ENCODE results near the gene PPP1R12C. TPM values are rescaled to one million over a fixed set of nuclear protein-coding genes. Genes with fewer than 3 reads are reported as not detected.
A peak's percentile ranks its signal among the peaks of the same experiment; 100 is the strongest.

Gene PPP1R12C
- 86.4 TPM for polyA plus RNA-seq (2013, experiment 1 of 4)
- polyA plus RNA-seq (2013, experiment 2 of 4) = 76.8 TPM
- polyA plus RNA-seq (2013, experiment 3 of 4) = 59.7 TPM
- 61.4 TPM for polyA plus RNA-seq (2013, experiment 4 of 4)

DNA sequence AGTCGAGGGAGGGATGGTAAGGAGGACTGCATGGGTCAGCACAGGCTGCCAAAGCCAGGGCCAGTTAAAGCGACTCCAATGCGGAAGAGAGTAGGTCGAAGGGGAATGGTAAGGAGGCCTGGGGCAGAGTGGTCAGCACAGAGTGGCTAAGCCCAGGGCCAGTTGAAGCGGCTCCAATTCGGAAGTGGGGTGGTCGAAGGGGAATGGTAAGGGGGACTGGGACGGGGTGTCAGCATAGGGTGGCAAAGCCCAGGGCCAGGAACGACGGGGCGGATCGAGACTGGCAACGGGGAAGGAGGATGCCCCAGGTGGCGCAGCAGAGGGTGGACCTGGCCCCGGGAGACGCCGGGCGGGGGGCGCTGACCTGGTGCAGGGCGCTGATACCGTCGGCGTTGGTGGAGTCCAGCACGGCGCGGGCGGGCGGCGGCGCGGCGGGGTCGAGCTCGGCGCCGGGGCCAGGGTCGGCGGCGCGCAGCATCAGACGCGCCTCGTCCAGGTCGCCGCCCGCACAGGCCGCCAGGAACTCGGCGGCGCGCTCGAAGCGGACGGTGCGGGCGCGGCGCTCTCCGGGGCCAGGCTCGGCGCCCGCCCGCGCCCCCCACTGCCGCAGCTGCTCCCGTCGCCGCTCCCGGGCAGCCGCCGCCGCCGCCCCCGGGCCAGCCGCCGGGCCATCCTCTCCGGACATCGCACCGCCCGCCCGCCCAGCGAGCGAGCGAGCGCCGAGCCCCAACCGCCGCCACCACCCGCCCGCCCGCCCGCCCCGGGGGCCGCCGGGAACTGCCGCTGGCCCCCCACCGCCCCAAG is at the start of gene PPP1R12C:
PPP1R12C (minus strand) TSS at position 779 of the 804 bp plus-strand sequence; CDS start at position 685, 94 bp downstream.
- Histone ChIP-seq H3K27me3 (ENCODE audit: control insufficient read depth, insufficient read depth, low read length, poor library complexity, severe bottlenecking) (no peaks in the 10 kb centered on the region), H3K4me1 (ENCODE audit: control insufficient read depth, insufficient read depth, low read length) (peaks cover 29% of the 10 kb centered on the region), H3K27ac (ENCODE audit: insufficient read depth, low read depth, low read length, poor library complexity, severe bottlenecking) (peak within 1 kb of the TSS; percentile 85), H3K4me3 (ENCODE audit: insufficient read depth, low read depth, low read length) (peak within 1 kb of the TSS; percentile 51), H3K9me3 (ENCODE audit: control insufficient read depth, low read length) (no peaks in the 10 kb centered on the region), H3K36me3 (ENCODE audit: control insufficient read depth, insufficient read depth, low read length) (no peaks in the 10 kb centered on the region)
- 0 to 1% methylated on average over 97 of the region's 97 CpGs for WGBS, 2 experiments

DNA sequence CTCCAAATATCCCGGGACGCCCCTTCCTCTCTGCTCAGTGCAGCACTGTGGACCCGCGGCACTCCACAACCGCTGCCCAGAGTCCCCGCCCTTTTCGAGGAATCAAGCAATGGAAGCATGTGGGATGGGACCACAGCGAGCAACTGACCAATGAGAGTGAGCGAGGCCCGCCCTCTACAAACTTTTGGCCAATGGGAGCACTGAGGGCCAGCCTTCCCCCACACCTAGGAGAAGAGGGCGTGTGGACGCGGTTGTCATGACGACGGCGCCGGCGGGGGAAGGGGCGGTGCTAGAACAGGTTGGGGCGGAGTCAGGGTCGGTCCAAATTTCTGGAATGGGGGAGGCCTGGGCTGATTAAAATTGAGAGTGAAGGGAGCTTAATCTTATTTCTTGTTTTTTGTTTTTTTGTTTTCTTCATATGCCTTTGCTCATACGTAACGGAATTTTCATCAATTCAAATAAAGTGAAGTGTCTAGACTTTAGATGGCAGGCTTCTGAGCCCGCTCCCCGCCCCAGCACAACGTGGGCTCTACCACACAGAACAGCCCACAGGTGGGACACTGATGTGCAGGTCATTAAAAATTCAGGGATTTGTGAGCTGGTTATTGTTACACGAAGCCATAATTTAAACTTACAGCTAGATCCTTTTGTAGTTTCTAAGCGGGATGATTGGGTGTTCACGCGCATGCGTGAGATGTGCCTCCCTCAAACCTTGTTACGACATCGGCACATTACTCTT is 49.3 kb upstream of the PPP1R12C start, which contains the start of gene DNAAF3:
DNAAF3 (minus strand) TSS at position 84 of the 739 bp plus-strand sequence. CDS start 200 bp downstream, outside the sequence.
- Histone ChIP-seq H3K4me1 (ENCODE audit: control insufficient read depth, insufficient read depth, low read length) (no peaks in the 10 kb centered on the region), H3K27ac (ENCODE audit: insufficient read depth, low read depth, low read length, poor library complexity, severe bottlenecking) (peak within 1 kb of the TSS; percentile 73), H3K36me3 (ENCODE audit: control insufficient read depth, insufficient read depth, low read length) (no peaks in the 10 kb centered on the region), H3K4me3 (ENCODE audit: insufficient read depth, low read depth, low read length) (peak within 1 kb of the TSS; percentile 70), H3K9me3 (ENCODE audit: control insufficient read depth, low read length) (no peaks in the 10 kb centered on the region), H3K27me3 (ENCODE audit: control insufficient read depth, insufficient read depth, low read length, poor library complexity, severe bottlenecking) (peaks cover 41% of the 10 kb centered on the region)
- WGBS, 2 experiments = 5 to 6% methylated on average over 33 of the region's 33 CpGs

DNA sequence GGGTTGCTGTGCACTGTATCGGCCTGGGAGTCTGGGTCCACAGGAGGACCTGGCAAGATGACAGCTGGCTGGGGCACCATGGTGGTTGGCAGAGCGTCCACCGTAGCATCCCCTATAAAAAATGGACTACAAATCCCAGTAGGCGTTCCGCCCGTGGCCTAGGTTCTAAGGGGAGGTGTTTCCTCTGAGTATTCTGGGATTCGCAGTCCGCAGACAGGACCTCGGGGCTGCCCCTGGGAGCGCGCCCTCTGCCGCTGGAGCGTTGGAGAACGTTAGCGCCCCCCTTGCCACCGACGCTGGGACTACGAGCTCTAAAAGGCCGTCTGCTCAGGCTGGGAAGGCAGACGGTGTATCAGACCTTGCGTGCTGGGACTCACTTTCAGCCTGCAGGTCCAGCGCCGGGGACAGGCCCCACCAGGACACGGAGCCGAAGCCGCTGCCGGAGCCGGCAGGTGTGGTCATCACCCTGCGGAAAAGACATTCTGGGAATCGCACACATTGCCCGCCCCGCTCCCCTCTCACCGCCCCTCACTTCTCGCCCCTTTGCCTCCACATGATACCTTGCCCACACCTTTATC is 48.6 kb upstream of the PPP1R12C start:
- H3K36me3 ChIP-seq (ENCODE audit: control insufficient read depth, insufficient read depth, low read length) = no peaks in the 10 kb centered on the region
- 3% methylated on average over 34 of the region's 34 CpGs for WGBS, 2 experiments

DNA sequence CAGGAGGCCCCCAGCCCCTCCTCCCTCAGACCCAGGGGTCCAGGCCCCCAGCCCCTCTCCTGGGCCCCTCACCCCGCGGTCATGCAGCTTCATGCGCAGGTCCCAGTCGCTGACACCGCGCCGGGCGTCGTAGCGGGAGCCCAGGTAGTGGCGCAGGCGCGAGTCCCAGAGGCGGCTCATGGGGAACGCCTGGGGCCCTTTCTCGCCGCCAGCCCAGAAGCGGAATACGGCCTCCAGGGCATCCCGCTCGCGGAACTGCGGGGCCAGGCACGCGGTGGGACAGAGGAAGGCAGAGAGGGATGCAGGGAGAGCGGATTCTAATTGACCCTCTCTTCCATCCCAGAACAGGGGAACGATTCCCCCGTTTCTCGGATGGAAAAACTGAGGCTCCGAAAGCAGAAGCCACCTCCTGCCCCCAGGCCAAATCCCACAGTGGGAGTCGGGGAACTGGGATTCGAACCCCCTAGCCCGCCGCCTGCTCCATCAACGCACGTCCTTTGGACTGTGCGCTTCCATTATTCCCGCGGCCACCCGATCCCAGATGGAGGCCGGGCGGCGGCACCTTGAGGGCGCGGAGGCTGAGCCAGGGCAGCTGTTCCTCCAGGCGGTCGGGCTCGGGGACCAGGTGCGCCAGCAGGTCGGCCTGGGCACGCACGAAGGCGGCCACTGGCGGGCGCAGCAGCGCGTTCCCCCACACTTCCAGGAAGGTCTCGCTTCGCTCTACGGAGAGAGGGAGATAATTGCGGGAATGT is 44.3 kb upstream of the PPP1R12C start:
- Histone ChIP-seq H3K9me3 (ENCODE audit: control insufficient read depth, low read length) (no peaks in the 10 kb centered on the region), H3K4me1 (ENCODE audit: control insufficient read depth, insufficient read depth, low read length) (peaks cover 17% of the 10 kb centered on the region), H3K36me3 (ENCODE audit: control insufficient read depth, insufficient read depth, low read length) (no peaks in the 10 kb centered on the region), H3K4me3 (ENCODE audit: insufficient read depth, low read depth, low read length) (no peak overlapping the region), H3K27ac (ENCODE audit: insufficient read depth, low read depth, low read length, poor library complexity, severe bottlenecking) (no peak overlapping the region), H3K27me3 (ENCODE audit: control insufficient read depth, insufficient read depth, low read length, poor library complexity, severe bottlenecking) (peaks cover 13% of the 10 kb centered on the region)
- WGBS, 2 experiments = 92% methylated on average over 54 to 58 of the region's 61 CpGs

More for the DNA sequence above, 48.6 kb upstream of the PPP1R12C start:
- Histone ChIP-seq H3K4me3 (ENCODE audit: insufficient read depth, low read depth, low read length) (peak overlapping the region; percentile 70), H3K27me3 (ENCODE audit: control insufficient read depth, insufficient read depth, low read length, poor library complexity, severe bottlenecking) (peaks cover 41% of the 10 kb centered on the region), H3K9me3 (ENCODE audit: control insufficient read depth, low read length) (no peaks in the 10 kb centered on the region), H3K27ac (ENCODE audit: insufficient read depth, low read depth, low read length, poor library complexity, severe bottlenecking) (no peak overlapping the region), H3K4me1 (ENCODE audit: control insufficient read depth, insufficient read depth, low read length) (no peaks in the 10 kb centered on the region)

GRCh38 chr19:55160986-55161365 is 43.5 kb upstream of the PPP1R12C start:
- H3K4me1 ChIP-seq (ENCODE audit: control insufficient read depth, insufficient read depth, low read length) = peaks cover 17% of the 10 kb centered on the region
- no peak overlapping the region for H3K4me3 ChIP-seq (ENCODE audit: insufficient read depth, low read depth, low read length)
- peaks cover 13% of the 10 kb centered on the region for H3K27me3 ChIP-seq (ENCODE audit: control insufficient read depth, insufficient read depth, low read length, poor library complexity, severe bottlenecking)
- H3K36me3 ChIP-seq (ENCODE audit: control insufficient read depth, insufficient read depth, low read length) = no peaks in the 10 kb centered on the region
- no peaks in the 10 kb centered on the region for H3K9me3 ChIP-seq (ENCODE audit: control insufficient read depth, low read length)
- H3K27ac ChIP-seq (ENCODE audit: insufficient read depth, low read depth, low read length, poor library complexity, severe bottlenecking) = no peak overlapping the region
- WGBS, 2 experiments = 41 to 46% methylated on average over 32 of the region's 32 CpGs

DNA sequence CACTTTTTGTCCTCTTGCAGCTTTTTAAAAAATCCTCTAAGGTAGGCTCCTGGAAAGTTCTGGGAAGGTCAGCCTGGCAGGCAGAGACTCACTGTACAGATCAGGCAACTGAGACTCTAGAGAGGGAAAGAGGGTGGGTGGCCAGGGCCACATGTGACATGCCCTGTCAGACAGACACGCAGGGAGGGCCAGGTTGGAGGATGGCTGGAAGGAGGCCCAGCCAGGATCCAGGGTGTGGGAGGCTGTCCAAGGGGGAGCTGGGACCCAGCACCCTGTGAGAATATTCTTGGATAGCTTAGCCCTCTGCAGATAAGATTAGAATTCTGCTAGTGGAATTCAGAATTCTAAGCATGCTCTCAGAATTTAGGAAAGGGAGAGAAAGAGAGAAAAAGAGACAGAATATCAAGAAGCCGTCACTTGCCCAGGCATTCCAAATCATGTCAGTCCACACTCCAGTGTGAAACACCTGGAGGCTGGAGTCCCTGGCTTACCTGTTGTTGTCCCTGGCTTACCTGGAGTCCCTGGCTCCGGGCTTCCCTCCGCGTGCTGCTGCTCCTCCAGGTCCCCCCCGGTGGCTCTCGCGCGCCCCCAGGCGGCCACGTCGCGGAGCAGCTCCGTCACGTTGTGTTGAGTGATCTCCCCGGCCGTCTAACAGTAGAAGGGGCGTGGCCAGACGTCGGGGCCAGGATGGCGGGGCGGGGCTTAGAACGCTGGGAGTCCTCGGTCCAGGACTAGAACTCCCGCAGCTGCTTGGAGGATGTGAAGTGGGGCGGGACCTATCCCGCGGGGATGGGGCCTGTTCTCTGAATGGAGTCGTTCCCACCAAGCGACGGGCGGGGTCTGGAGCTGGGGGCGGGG is 42.9 kb upstream of the PPP1R12C start:
- 4 to 5% methylated on average over 33 of the region's 33 CpGs for WGBS, 2 experiments
- Histone ChIP-seq H3K36me3 (ENCODE audit: control insufficient read depth, insufficient read depth, low read length) (no peaks in the 10 kb centered on the region), H3K27me3 (ENCODE audit: control insufficient read depth, insufficient read depth, low read length, poor library complexity, severe bottlenecking) (peaks cover 13% of the 10 kb centered on the region), H3K9me3 (ENCODE audit: control insufficient read depth, low read length) (no peaks in the 10 kb centered on the region), H3K27ac (ENCODE audit: insufficient read depth, low read depth, low read length, poor library complexity, severe bottlenecking) (no peak overlapping the region), H3K4me3 (ENCODE audit: insufficient read depth, low read depth, low read length) (no peak overlapping the region), H3K4me1 (ENCODE audit: control insufficient read depth, insufficient read depth, low read length) (peaks cover 17% of the 10 kb centered on the region)

- Histone ChIP-seq H3K4me3 (ENCODE audit: insufficient read depth, low read depth, low read length) (no peak overlapping the region), H3K27me3 (ENCODE audit: control insufficient read depth, insufficient read depth, low read length, poor library complexity, severe bottlenecking) (peaks cover 13% of the 10 kb centered on the region), H3K4me1 (ENCODE audit: control insufficient read depth, insufficient read depth, low read length) (peaks cover 17% of the 10 kb centered on the region), H3K9me3 (ENCODE audit: control insufficient read depth, low read length) (no peaks in the 10 kb centered on the region), H3K27ac (ENCODE audit: insufficient read depth, low read depth, low read length, poor library complexity, severe bottlenecking) (no peak overlapping the region), H3K36me3 (ENCODE audit: control insufficient read depth, insufficient read depth, low read length) (no peaks in the 10 kb centered on the region)
- 66 to 72% methylated on average over 18 of the region's 18 CpGs for WGBS, 2 experiments
Measured at GRCh38 chr19:55158848-55159749, 41.7 kb upstream of the PPP1R12C start.

GRCh38 chr19:55158423-55158822 is 41.0 kb upstream of the PPP1R12C start:
- Histone ChIP-seq H3K9me3 (ENCODE audit: control insufficient read depth, low read length) (no peaks in the 10 kb centered on the region), H3K27ac (ENCODE audit: insufficient read depth, low read depth, low read length, poor library complexity, severe bottlenecking) (no peak overlapping the region), H3K27me3 (ENCODE audit: control insufficient read depth, insufficient read depth, low read length, poor library complexity, severe bottlenecking) (peaks cover 13% of the 10 kb centered on the region), H3K4me3 (ENCODE audit: insufficient read depth, low read depth, low read length) (no peak overlapping the region), H3K4me1 (ENCODE audit: control insufficient read depth, insufficient read depth, low read length) (peaks cover 17% of the 10 kb centered on the region), H3K36me3 (ENCODE audit: control insufficient read depth, insufficient read depth, low read length) (no peaks in the 10 kb centered on the region)
- WGBS, 2 experiments = 86 to 89% methylated on average over 4 of the region's 4 CpGs
